K562 (cell line): Measurements from ENCODE around the gene PKP1. TPM values are rescaled to one million over a fixed set of nuclear protein-coding genes. Genes with fewer than 3 reads are reported as not detected.

Experiments used
- ATAC-seq: fragments of 200-7000 bp; cut with Tn5 transposase; 3 replicates; pipeline ENCODE4 v1.9.1; 2020; ENCODE audit warnings: moderate library complexity
- BruUV-seq: library from RNA; stranded (reverse); fragments of 400-500 nt; replicated peaks from 2 replicates; lab custom pipeline; 2021; lab: Mats Ljungman, UMichigan
- CTCF ChIA-PET: fragments of 300-600 bp; formaldehyde crosslinking; extraction: SDS; loops from one replicate; lab custom pipeline; 2021; ENCODE audit warnings: low intra/inter-chr PET ratio; lab: Yijun Ruan, JAX
- POLR2A ChIA-PET: fragments of 300-600, 350-650 bp; sonication (Branson Sonifier 250); formaldehyde crosslinking; extraction: SDS; loops from one replicate; lab custom pipeline; 2021; ENCODE audit warnings: antibody characterized with exemption, inconsistent platforms; lab: Yijun Ruan, JAX
- DNase-seq, 4 experiments: peaks; one replicate each; pipeline versions ENCODE4 v3.0.0 to v3.0.0-alpha.2; 2011 to 2018; ENCODE audit warnings: low spot score in 3 of 4, mixed read lengths in 3 of 4; ENCODE audit errors: extremely low read depth in 1 of 4
- FAIRE-seq: peaks from 2 replicates; lab custom pipeline; 2011; peaks lifted over from hg19 to GRCh38; lab: Jason Lieb, UNC
- H2AFZ ChIP-seq: 2 replicates; pipeline ENCODE4 v1.6.0; 2011; ENCODE audit warnings: low read depth, low read length, control low read depth, inconsistent platforms
- H3K27ac ChIP-seq: fragments of 200-600 bp; 3 replicates; pipeline ENCODE4 v1.8.0; 2011; ENCODE audit warnings: low read depth, mild to moderate bottlenecking, control low read depth, inconsistent platforms, low read length, moderate library complexity, mixed read lengths; ENCODE audit errors: extremely low read depth
- H3K27me3 ChIP-seq, 2 experiments: fragments of 300-600 bp in 1 of 2; 2 replicates in 1 of 2; 3 replicates in 1 of 2; pipeline versions ENCODE4 v1.6.0 to v1.8.0; 2011; ENCODE audit warnings: inconsistent platforms in 2 of 2, low read length in 2 of 2, mild to moderate bottlenecking in 1 of 2, mixed read lengths in 1 of 2, moderate library complexity in 1 of 2; ENCODE audit not compliant: control insufficient read depth in 2 of 2, insufficient read depth in 2 of 2
- H3K36me3 ChIP-seq: fragments of 300-600 bp; 3 replicates; pipeline ENCODE4 v1.8.0; 2011; ENCODE audit warnings: mild to moderate bottlenecking, low read length, inconsistent platforms; ENCODE audit not compliant: control insufficient read depth, insufficient read depth
- H3K4me1 ChIP-seq, 2 experiments: fragments of 200-600 bp in 1 of 2; replicated peaks in 1 of 2; 2 replicates in 1 of 2; 3 replicates in 1 of 2; pipeline versions ENCODE4 v1.5.1 to v1.8.0; 2011; ENCODE audit warnings: inconsistent platforms in 2 of 2, low read length in 2 of 2, mild to moderate bottlenecking in 1 of 2, mixed read lengths in 1 of 2, moderate library complexity in 1 of 2; ENCODE audit not compliant: control insufficient read depth in 2 of 2, insufficient read depth in 2 of 2
- H3K4me2 ChIP-seq: 2 replicates; pipeline ENCODE4 v1.6.1; 2011; ENCODE audit warnings: low read length, control low read depth, inconsistent platforms, mixed read lengths; ENCODE audit not compliant: insufficient read depth
- H3K4me3 ChIP-seq: fragments of 200-600 bp; sonication (generic), shearing (Covaris generic); 2 replicates; pipeline ENCODE4 v1.5.1; 2016; ENCODE audit warnings: control low read depth, inconsistent platforms
- H3K79me2 ChIP-seq: fragments of 200-600 bp; 3 replicates; pipeline ENCODE4 v1.8.0; 2011; ENCODE audit warnings: low read length, inconsistent platforms; ENCODE audit not compliant: control insufficient read depth, insufficient read depth
- H3K9ac ChIP-seq, 2 experiments: 2 replicates each; pipeline versions ENCODE4 v1.6.0 to v1.6.1; 2011; ENCODE audit warnings: low read depth in 2 of 2, low read length in 2 of 2, control low read depth in 1 of 2, inconsistent platforms in 1 of 2, mild to moderate bottlenecking in 1 of 2, mixed read lengths in 1 of 2; ENCODE audit not compliant: insufficient read depth in 1 of 2
- H3K9me1 ChIP-seq: one replicate; pipeline ENCODE4 v1.6.0; 2011; ENCODE audit warnings: inconsistent platforms, mild to moderate bottlenecking, low read length, moderate library complexity; ENCODE audit not compliant: control insufficient read depth, insufficient read depth
- H3K9me3 ChIP-seq: replicated peaks from 2 replicates; pipeline ENCODE4 v1.5.1; 2011; ENCODE audit warnings: low read depth, low read length, inconsistent platforms; ENCODE audit not compliant: control insufficient read depth, insufficient read depth
- H4K20me1 ChIP-seq: replicated peaks from 2 replicates; pipeline ENCODE4 v1.6.1; 2011; ENCODE audit warnings: low read length, inconsistent platforms, mixed read lengths; ENCODE audit not compliant: control insufficient read depth, insufficient read depth
- CTBP1 ChIP-seq: fragments of 450-650 bp; IDR thresholded peaks from 2 replicates; pipeline ENCODE4 v1.6.1; 2016; ENCODE audit warnings: borderline replicate concordance
- HBP1 ChIP-seq: fragments of 450-650 bp; formaldehyde crosslinking; IDR thresholded peaks from 2 replicates; pipeline ENCODE4 v1.4.0; 2022; ENCODE audit warnings: missing genetic modification characterization
- HDAC3 ChIP-seq: fragments of 450-650 bp; IDR thresholded peaks from 2 replicates; pipeline ENCODE4 v1.6.1; 2018; ENCODE audit warnings: borderline replicate concordance, mild to moderate bottlenecking, moderate library complexity; ENCODE audit not compliant: partially characterized antibody
- NBN ChIP-seq: fragments of 450-650 bp; IDR thresholded peaks from 2 replicates; pipeline ENCODE4 v1.6.1; 2016; ENCODE audit warnings: low read depth, mild to moderate bottlenecking
- SIN3B ChIP-seq: fragments of 450-650 bp; IDR thresholded peaks from 2 replicates; pipeline ENCODE4 v1.6.1; 2017; ENCODE audit warnings: low read depth, mild to moderate bottlenecking, moderate library complexity
- SRSF1 ChIP-seq: fragments of 200-400 bp; formaldehyde crosslinking; IDR thresholded peaks from 2 replicates; pipeline ENCODE4 v1.6.1; 2017; ENCODE audit warnings: mild to moderate bottlenecking, low read depth, low read length, moderate library complexity
- SRSF9 ChIP-seq: fragments of 200-400 bp; formaldehyde crosslinking; IDR thresholded peaks from 2 replicates; pipeline ENCODE4 v1.6.1; 2017; ENCODE audit warnings: low read depth, low read length, borderline replicate concordance
- ZFP30 ChIP-seq: fragments of 250-450 bp; sonication (Bioruptor Pico); IDR thresholded peaks from 2 replicates; pipeline ENCODE4 v1.8.0; 2022; ENCODE audit warnings: moderate library complexity, mild to moderate bottlenecking, inconsistent platforms, borderline replicate concordance
- WGBS: fragments of 100-300 bp; shearing (Covaris generic); methylation state at CpG from one replicate; pipeline ENCODE4 v1.1.6; 2016; ENCODE audit warnings: low coverage, mixed read lengths; ENCODE audit not compliant: insufficient coverage; ENCODE audit errors: missing lambda C conversion rate; 5-methylcytosine and 5-hydroxymethylcytosine counted together
- in situ Hi-C: fragments of 300-500 bp; cut with MboI; formaldehyde crosslinking; loops from 4 replicates; pipeline ENCODE4 v1.15.0; 2018; ENCODE audit warnings: inconsistent platforms, mixed read lengths
- intact Hi-C: fragments of 100-400 bp; cut with micrococcal nuclease; formaldehyde crosslinking; loops from 2 replicates; pipeline ENCODE4 v1.14.2; 2022
- polyA plus RNA-seq, 8 experiments: library from polyadenylated mRNA; depleted of rRNA in 4 of 8; stranded (reverse) in 5 of 8; unstranded in 3 of 8; fragments of >200 nt; fragmentation: Nextera tagmentation in 2 of 8; fragmentation: Illumina TruSeq in 1 of 8; extraction: Ambion mirVana in 2 of 8; extraction: Trizol in 1 of 8; gene quantifications; 2 replicates each; pipeline versions ENCODE4 v1.2.1 to v1.2.3, GENCODE V29; 2011 to 2014; ENCODE audit warnings: inconsistent platforms in 1 of 8, missing spikeins in 1 of 8
- total RNA-seq, 7 experiments: library from RNA; depleted of rRNA in 6 of 7; stranded (reverse); fragments of >200 nt in 6 of 7; fragmentation: Illumina TruSeq in 2 of 7; extraction: Trizol in 2 of 7; gene quantifications; 2 replicates each; pipeline versions ENCODE4 v1.2.1 to v1.2.3, GENCODE V29; 2011 to 2021; ENCODE audit warnings: low replicate concordance in 1 of 7
- TF ChIP-seq, protein P1 (sequence below), 2 experiments: IDR thresholded peaks; 2 replicates each; pipeline ENCODE4 v1.6.1; 2012; ENCODE audit warnings: improper control_type of control experiment in 2 of 2, low read depth in 2 of 2, low read length in 2 of 2, borderline replicate concordance in 1 of 2
- TF ChIP-seq, protein P2 (sequence below): sonication (generic); formaldehyde crosslinking; IDR thresholded peaks from 2 replicates; pipeline ENCODE4 v1.8.0; 2022; ENCODE audit warnings: mild to moderate bottlenecking, missing genetic modification reagents

Gene PKP1
- total and polyA plus RNA-seq, 9 of the 15 experiments (the other 6 are each of a cell fraction or from before 2014, with no cell fraction given): not detected

- H3K9ac ChIP-seq: no peak overlapping the region
- intact Hi-C loops: no loop called here
- H4K20me1 ChIP-seq: peaks cover 9% of the 10 kb centered on the region
- FAIRE-seq (no peak), ATAC-seq (no peak), DNase-seq (no peak)
- H3K9me1 ChIP-seq: no peaks in the 10 kb centered on the region
- H3K4me1 ChIP-seq: peaks cover 0 to 4% of the 10 kb centered on the region in 2 experiments; a peak in 1 of 5 replicates
- TF ChIP-seq CTBP1: no peak
- no peak for TF ChIP-seq SIN3B
- TF ChIP-seq, protein P1, sequence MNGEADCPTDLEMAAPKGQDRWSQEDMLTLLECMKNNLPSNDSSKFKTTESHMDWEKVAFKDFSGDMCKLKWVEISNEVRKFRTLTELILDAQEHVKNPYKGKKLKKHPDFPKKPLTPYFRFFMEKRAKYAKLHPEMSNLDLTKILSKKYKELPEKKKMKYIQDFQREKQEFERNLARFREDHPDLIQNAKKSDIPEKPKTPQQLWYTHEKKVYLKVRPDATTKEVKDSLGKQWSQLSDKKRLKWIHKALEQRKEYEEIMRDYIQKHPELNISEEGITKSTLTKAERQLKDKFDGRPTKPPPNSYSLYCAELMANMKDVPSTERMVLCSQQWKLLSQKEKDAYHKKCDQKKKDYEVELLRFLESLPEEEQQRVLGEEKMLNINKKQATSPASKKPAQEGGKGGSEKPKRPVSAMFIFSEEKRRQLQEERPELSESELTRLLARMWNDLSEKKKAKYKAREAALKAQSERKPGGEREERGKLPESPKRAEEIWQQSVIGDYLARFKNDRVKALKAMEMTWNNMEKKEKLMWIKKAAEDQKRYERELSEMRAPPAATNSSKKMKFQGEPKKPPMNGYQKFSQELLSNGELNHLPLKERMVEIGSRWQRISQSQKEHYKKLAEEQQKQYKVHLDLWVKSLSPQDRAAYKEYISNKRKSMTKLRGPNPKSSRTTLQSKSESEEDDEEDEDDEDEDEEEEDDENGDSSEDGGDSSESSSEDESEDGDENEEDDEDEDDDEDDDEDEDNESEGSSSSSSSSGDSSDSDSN (IDR thresholded peaks at IDR 0.05; ENCODE audit: borderline replicate concordance in 1 of 2, low read depth in 2 of 2, low read length in 2 of 2): no peak
- TF ChIP-seq, protein P2, sequence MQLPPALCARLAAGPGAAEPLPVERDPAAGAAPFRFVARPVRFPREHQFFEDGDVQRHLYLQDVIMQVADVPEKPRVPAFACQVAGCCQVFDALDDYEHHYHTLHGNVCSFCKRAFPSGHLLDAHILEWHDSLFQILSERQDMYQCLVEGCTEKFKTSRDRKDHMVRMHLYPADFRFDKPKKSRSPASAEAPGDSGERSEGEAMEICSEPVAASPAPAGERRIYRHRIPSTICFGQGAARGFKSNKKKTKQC: no peak
- no peak for TF ChIP-seq ZFP30 (CRISPR knock-in tag)
- no peak for TF ChIP-seq SRSF1
- TF ChIP-seq HDAC3: no peak
- TF ChIP-seq NBN: no peak
- no peak for TF ChIP-seq HBP1
- TF ChIP-seq SRSF9: no peak
- 1% methylated on average over 12 of the region's 12 CpGs for WGBS
- no peaks in the 10 kb centered on the region for H3K9me3 ChIP-seq
- no peak overlapping the region for H2AFZ ChIP-seq
- in situ Hi-C loops: no loop called here
- no peaks in the 10 kb centered on the region for H3K79me2 ChIP-seq
- no peak overlapping the region for H3K27ac ChIP-seq
- ChIA-PET POLR2A (interaction anchor here (0.6 to 0.8 kb wide), 2 partner anchors 11 to 12 kb away, joined by 3 read pairs; no protein-coding TSS in a partner anchor), CTCF (no interaction called here)
- H3K36me3 ChIP-seq: no peaks in the 10 kb centered on the region
- H3K27me3 ChIP-seq: peaks cover 45 to 87% of the 10 kb centered on the region in 2 experiments
- BruUV-seq: no TSS peak
- H3K4me2 ChIP-seq: no peak overlapping the region
- H3K4me3 ChIP-seq: no peak overlapping the region
Observed at GRCh38 chr1:201274616-201275252, 8.6 kb upstream of the PKP1 start.
